Upper lobe of right lung (tissue), 1 donor: ENCODE measurements around the gene VPS13D. TPM values are rescaled to one million over a fixed set of nuclear protein-coding genes. Genes with fewer than 3 reads are reported as not detected.

Experiments used
- ATAC-seq: fragments of 200-7000 bp; cut with Tn5 transposase; one replicate; pipeline ENCODE4 v1.9.1; 2020; ENCODE audit warnings: mild to moderate bottlenecking, moderate library complexity
- DNase-seq: peaks from one replicate; pipeline ENCODE4 v3.0.0-alpha.2; 2020
- H3K27ac ChIP-seq: fragments of 200-600 bp; one replicate; pipeline ENCODE4 v1.8.0; 2022
- H3K27me3 ChIP-seq: fragments of 200-600 bp; one replicate; pipeline ENCODE4 v1.8.0; 2022; ENCODE audit warnings: mild to moderate bottlenecking
- H3K36me3 ChIP-seq: fragments of 200-600 bp; one replicate; pipeline ENCODE4 v1.8.0; 2022
- H3K4me1 ChIP-seq: fragments of 200-600 bp; one replicate; pipeline ENCODE4 v1.8.0; 2022
- H3K4me3 ChIP-seq: fragments of 200-600 bp; one replicate; pipeline ENCODE4 v1.8.0; 2022; ENCODE audit warnings: mild to moderate bottlenecking
- H3K9me3 ChIP-seq: fragments of 200-600 bp; one replicate; pipeline ENCODE4 v1.8.0; 2022
- intact Hi-C: fragments of 100-400 bp; cut with DNase I; formaldehyde crosslinking; loops from one replicate; pipeline ENCODE4 v1.11.0; 2022
- total RNA-seq: library from RNA; stranded (reverse); fragmentation: NEBNext Ultra II Directional; extraction: Animal tissue kit (Norgen Biotek cat#: 25700); gene quantifications from one replicate; pipeline ENCODE4 v1.2.1, GENCODE V29; 2021
- TF ChIP-seq, protein P1 (sequence below): fragments of 200-600 bp; IDR thresholded peaks from one replicate; pipeline ENCODE4 v1.8.0; 2022; ENCODE audit warnings: antibody characterized with exemption
- donor health status: DM: no; HTN: yes; CAD: no; lungs with severe emphysema.

VPS13D gene
- total RNA-seq, 1 donor from 2014 or later, result 74.7 TPM

DNA sequence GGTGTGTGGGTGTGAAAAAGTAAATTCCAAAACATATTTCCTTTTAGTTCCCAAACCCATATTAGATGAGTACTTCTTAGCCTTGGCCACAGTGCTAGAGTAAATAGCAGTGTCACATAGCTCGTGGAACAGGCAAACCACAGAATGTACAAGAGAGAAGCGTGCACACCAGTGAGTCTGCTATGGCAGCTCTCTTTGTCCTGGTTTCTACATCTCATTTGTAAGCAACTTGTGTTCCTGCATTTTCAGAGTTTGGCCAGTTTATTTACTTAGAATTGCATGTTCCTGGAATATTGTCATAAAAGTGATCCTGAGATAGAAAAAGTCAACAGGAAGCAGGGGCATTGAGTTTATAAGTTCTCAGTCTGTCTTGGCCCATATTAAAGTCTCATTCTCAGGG lies 246.1 kb downstream of the VPS13D start:
- Histone ChIP-seq H3K36me3 (peaks cover 4% of the 10 kb centered on the region), H3K9me3 (no peaks in the 10 kb centered on the region), H3K4me1 (peaks cover 83% of the 10 kb centered on the region), H3K27ac (no peak overlapping the region), H3K27me3 (no peaks in the 10 kb centered on the region), H3K4me3 (no peak overlapping the region)
- intact Hi-C loops, result no loop called here
- TF ChIP-seq, protein P1, sequence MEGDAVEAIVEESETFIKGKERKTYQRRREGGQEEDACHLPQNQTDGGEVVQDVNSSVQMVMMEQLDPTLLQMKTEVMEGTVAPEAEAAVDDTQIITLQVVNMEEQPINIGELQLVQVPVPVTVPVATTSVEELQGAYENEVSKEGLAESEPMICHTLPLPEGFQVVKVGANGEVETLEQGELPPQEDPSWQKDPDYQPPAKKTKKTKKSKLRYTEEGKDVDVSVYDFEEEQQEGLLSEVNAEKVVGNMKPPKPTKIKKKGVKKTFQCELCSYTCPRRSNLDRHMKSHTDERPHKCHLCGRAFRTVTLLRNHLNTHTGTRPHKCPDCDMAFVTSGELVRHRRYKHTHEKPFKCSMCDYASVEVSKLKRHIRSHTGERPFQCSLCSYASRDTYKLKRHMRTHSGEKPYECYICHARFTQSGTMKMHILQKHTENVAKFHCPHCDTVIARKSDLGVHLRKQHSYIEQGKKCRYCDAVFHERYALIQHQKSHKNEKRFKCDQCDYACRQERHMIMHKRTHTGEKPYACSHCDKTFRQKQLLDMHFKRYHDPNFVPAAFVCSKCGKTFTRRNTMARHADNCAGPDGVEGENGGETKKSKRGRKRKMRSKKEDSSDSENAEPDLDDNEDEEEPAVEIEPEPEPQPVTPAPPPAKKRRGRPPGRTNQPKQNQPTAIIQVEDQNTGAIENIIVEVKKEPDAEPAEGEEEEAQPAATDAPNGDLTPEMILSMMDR, result no peak
- ATAC-seq, result peak; percentile 53
- DNase-seq, result no peak

DNA sequence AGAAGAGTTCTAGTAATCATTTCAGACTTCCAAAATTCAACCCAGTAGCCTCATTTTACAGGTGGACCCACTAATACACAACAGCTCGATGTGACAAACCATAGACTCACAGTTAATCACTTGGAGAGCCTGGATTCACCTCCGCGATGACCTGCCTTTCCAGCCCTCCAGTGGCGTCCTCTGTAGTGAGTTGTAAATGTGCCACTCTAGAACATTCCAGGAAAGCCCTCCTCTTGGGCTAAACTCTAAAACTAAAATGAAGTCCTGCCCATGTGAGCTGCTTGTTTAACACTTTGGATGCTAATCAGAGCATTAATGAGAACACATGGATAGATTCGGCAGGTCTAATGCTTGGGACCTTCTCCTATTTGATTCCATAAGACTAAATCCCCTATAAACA lies 247.5 kb downstream of the VPS13D start:
- H3K4me1 ChIP-seq, result peaks cover 85% of the 10 kb centered on the region
- TF ChIP-seq, protein P1, result no peak
- intact Hi-C loops, result no loop called here
- H3K4me3 ChIP-seq, result no peak overlapping the region
- ATAC-seq (no peak), DNase-seq (no peak)
- no peaks in the 10 kb centered on the region for H3K9me3 ChIP-seq
- no peaks in the 10 kb centered on the region for H3K27me3 ChIP-seq
- peak overlapping the region; percentile 72 for H3K27ac ChIP-seq
- H3K36me3 ChIP-seq, result no peaks in the 10 kb centered on the region

DNA sequence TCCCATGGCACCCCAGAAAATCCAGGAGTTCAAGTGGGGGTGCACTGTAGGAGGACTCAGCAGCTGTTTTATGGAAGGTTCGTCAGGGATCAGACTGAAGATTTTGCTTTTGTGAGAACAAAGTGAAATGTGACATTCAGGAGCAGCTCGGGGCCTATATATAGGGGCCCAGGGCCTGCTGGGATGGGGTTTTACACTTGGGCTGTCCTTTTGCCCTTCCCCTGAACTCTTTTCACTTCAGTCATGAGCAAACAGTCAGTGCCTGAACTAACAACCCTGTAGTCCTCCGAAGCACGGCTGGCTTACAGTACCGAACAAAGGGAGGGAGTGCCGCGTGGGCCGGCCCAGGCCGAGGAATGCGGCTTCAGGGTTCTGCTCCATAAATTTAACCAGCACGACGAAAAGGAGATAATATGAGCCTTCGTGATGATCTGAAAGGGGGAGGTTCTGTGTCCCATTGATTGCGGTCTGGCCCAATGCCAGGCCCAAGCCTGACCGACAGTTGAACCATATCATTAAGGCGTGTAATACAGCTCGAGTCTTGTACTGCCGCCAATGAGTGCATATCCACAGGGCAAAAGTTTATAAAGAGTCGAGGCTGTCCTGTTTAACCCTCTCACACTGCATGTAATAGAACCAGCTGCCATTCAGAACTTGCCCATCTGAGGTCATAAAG lies 248.2 kb downstream of the VPS13D start:
- ATAC-seq, result peak; percentile 86
- Histone ChIP-seq H3K36me3 (no peaks in the 10 kb centered on the region), H3K4me3 (no peak overlapping the region), H3K27me3 (no peaks in the 10 kb centered on the region), H3K4me1 (peaks cover 77% of the 10 kb centered on the region), H3K27ac (peak overlapping the region; percentile 72), H3K9me3 (no peaks in the 10 kb centered on the region)
- peak; percentile 79 for DNase-seq
- TF ChIP-seq, protein P1, result no peak
- intact Hi-C loops, result no loop called here

GRCh38 chr1:12478612-12478985 lies 248.8 kb downstream of the VPS13D start:
- H3K9me3 ChIP-seq, result no peaks in the 10 kb centered on the region
- peaks cover 72% of the 10 kb centered on the region for H3K4me1 ChIP-seq
- TF ChIP-seq, protein P1, result no peak
- no peak overlapping the region for H3K4me3 ChIP-seq
- intact Hi-C loops, result no loop called here
- no peaks in the 10 kb centered on the region for H3K36me3 ChIP-seq
- ATAC-seq, result no peak
- no peak for DNase-seq
- H3K27me3 ChIP-seq, result no peaks in the 10 kb centered on the region
- H3K27ac ChIP-seq, result peak overlapping the region; percentile 72

DNA sequence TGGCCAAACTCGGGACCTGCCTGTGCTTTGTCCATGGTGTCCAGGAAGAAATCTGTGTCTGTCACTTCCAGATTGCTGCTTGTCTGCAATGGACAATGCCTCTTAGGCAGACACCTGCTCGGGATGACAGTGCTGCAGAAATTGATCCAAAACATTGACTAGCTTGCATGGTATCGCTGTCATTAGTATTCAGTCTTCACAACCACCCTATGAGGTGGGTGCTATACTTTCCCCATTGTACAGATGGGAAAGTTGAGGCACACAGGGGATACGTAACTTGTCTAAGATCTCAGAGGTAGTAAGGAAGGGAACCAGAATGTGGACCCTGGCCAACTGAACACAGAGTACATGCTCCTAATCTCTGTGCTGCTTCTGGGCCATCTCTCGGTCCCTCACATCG lies 249.5 kb downstream of the VPS13D start:
- Histone ChIP-seq H3K4me1 (peaks cover 65% of the 10 kb centered on the region), H3K27ac (peak overlapping the region; percentile 72)
- intact Hi-C loops, result no loop called here

More for the DNA sequence above, 249.5 kb downstream of the VPS13D start:
- no peak overlapping the region for H3K4me3 ChIP-seq
- no peaks in the 10 kb centered on the region for H3K27me3 ChIP-seq
- H3K9me3 ChIP-seq, result no peaks in the 10 kb centered on the region
- ATAC-seq (no peak), DNase-seq (no peak)
- TF ChIP-seq, protein P1, result no peak
- H3K36me3 ChIP-seq, result no peaks in the 10 kb centered on the region
